Pons (tissue), 1 donor: ENCODE measurements around the gene CFAP221.
"Not testable (repeated sequence)": the region's sequence is repeated elsewhere in the genome, so short reads cannot be mapped to it uniquely, and the experiment has no call there.

ENCODE experiments used
- DNase-seq: peaks from one replicate; pipeline ENCODE4 v3.0.0-alpha.2; 2016; ENCODE audit warnings: low spot score

Gene CFAP221

GRCh38 chr2:119590873-119591272 lies 46.6 kb downstream of the CFAP221 start:
- DNase-seq: no peak

GRCh38 chr2:119591523-119591922 lies 47.3 kb downstream of the CFAP221 start:
- DNase-seq: no peak

GRCh38 chr2:119592436-119592835 lies 48.2 kb downstream of the CFAP221 start:
- DNase-seq: no peak

GRCh38 chr2:119596638-119597037 lies 52.4 kb downstream of the CFAP221 start:
- no peak for DNase-seq

GRCh38 chr2:119598596-119599263 lies 54.5 kb downstream of the CFAP221 start:
- DNase-seq: no peak

GRCh38 chr2:119599384-119599783 lies 55.1 kb downstream of the CFAP221 start:
- no peak for DNase-seq

- no peak for DNase-seq
Measured at GRCh38 chr2:119605096-119605495, 60.8 kb downstream of the CFAP221 start.

GRCh38 chr2:119606674-119607073 lies 62.4 kb downstream of the CFAP221 start:
- DNase-seq: no peak

- DNase-seq: no peak
Measured at GRCh38 chr2:119608553-119608952, 64.3 kb downstream of the CFAP221 start.

- no peak for DNase-seq
Measured at GRCh38 chr2:119609337-119609736, 65.1 kb downstream of the CFAP221 start.

GRCh38 chr2:119614140-119614539 lies 69.9 kb downstream of the CFAP221 start:
- not testable (repeated sequence) for DNase-seq

- no peak for DNase-seq
Measured at GRCh38 chr2:119616421-119616820, 72.2 kb downstream of the CFAP221 start.

- no peak for DNase-seq
Measured at GRCh38 chr2:119617455-119617854, 73.2 kb downstream of the CFAP221 start.

- not testable (repeated sequence) for DNase-seq
Measured at GRCh38 chr2:119618725-119619124, 74.5 kb downstream of the CFAP221 start.

- no peak for DNase-seq
Measured at GRCh38 chr2:119625226-119625625, 81.0 kb downstream of the CFAP221 start.

GRCh38 chr2:119629323-119629825 lies 85.1 kb downstream of the CFAP221 start:
- no peak for DNase-seq

GRCh38 chr2:119630121-119630520 lies 85.9 kb downstream of the CFAP221 start:
- no peak for DNase-seq

GRCh38 chr2:119637371-119637770 lies 93.1 kb downstream of the CFAP221 start:
- DNase-seq: peak; percentile 55

GRCh38 chr2:119638246-119638645 lies 94.0 kb downstream of the CFAP221 start:
- DNase-seq: no peak

GRCh38 chr2:119638685-119639554 lies 94.7 kb downstream of the CFAP221 start:
- no peak for DNase-seq

- peak; percentile 91 for DNase-seq
Measured at GRCh38 chr2:119641562-119642258, 97.5 kb downstream of the CFAP221 start.

GRCh38 chr2:119644186-119644585 lies 99.9 kb downstream of the CFAP221 start:
- no peak for DNase-seq
